Myocyte (in vitro differentiated cells): Measurements from ENCODE around the gene PKDCC. TPM values are rescaled to one million over a fixed set of nuclear protein-coding genes. Genes with fewer than 3 reads are reported as not detected.

ENCODE experiments used
- DNase-seq: peaks from one replicate; pipeline ENCODE4 v3.0.0-alpha.2; 2012; ENCODE audit warnings: low read depth
- polyA plus RNA-seq: library from polyadenylated mRNA; unstranded; fragments of >200 nt; gene quantifications from one replicate; pipeline ENCODE4 v1.2.1, GENCODE V29; 2012; ENCODE audit warnings: missing spikeins
- total RNA-seq: library from RNA; depleted of rRNA; stranded (reverse); fragments of >200 nt; gene quantifications from 2 replicates; pipeline ENCODE4 v1.2.3, GENCODE V29; 2014

Gene PKDCC
- total RNA-seq: 23.6 and 45.0 TPM in 2 replicates
- polyA plus RNA-seq: 29.9 TPM

- peak; percentile 88 for DNase-seq
These were observed at the start of gene PKDCC for GRCh38 chr2:42047488-42048298. TSS of gene PKDCC (plus strand) at chr2:42048021. CDS start at chr2:42048200, 179 bp downstream.

GRCh38 chr2:41998186-41999127 is 49.4 kb upstream of the PKDCC start:
- no peak for DNase-seq

GRCh38 chr2:41999128-41999480 is 48.7 kb upstream of the PKDCC start:
- DNase-seq: no peak

GRCh38 chr2:41999592-42000281 is 48.1 kb upstream of the PKDCC start:
- DNase-seq: no peak

- no peak for DNase-seq
These were observed 46.1 kb upstream of the PKDCC start for GRCh38 chr2:42001711-42002201.

GRCh38 chr2:42007551-42007950 is 40.3 kb upstream of the PKDCC start:
- DNase-seq: no peak

- peak; percentile 22 for DNase-seq
These were observed 39.4 kb upstream of the PKDCC start for GRCh38 chr2:42008241-42008921.

- no peak for DNase-seq
These were observed 37.9 kb upstream of the PKDCC start for GRCh38 chr2:42009657-42010580.

GRCh38 chr2:42010743-42011298 is 37.0 kb upstream of the PKDCC start:
- DNase-seq: peak; percentile 90

GRCh38 chr2:42012137-42012536 is 35.7 kb upstream of the PKDCC start:
- peak; percentile 43 for DNase-seq

- DNase-seq: no peak
These were observed 35.2 kb upstream of the PKDCC start for GRCh38 chr2:42012651-42013050.

GRCh38 chr2:42013409-42013808 is 34.4 kb upstream of the PKDCC start:
- no peak for DNase-seq

- peak; percentile 41 for DNase-seq
These were observed 26.4 kb upstream of the PKDCC start for GRCh38 chr2:42021464-42021863.

- peak; percentile 34 for DNase-seq
These were observed 22.7 kb upstream of the PKDCC start for GRCh38 chr2:42025151-42025582.

GRCh38 chr2:42026272-42026671 is 21.5 kb upstream of the PKDCC start:
- no peak for DNase-seq

- peak; percentile 88 for DNase-seq
These were observed 19.2 kb upstream of the PKDCC start for GRCh38 chr2:42028571-42029148.

GRCh38 chr2:42029171-42029570 is 18.6 kb upstream of the PKDCC start:
- DNase-seq: no peak

GRCh38 chr2:42029639-42030199 is 18.1 kb upstream of the PKDCC start:
- no peak for DNase-seq
